DOHH2 (cell line): ENCODE measurements around the gene CDH6.

Experiments
- EZH2phosphoT487 ChIP-seq: fragments of 200-600 bp; sonication (generic); IDR thresholded peaks from 2 replicates; pipeline ENCODE4 v1.6.1; 2017; ENCODE audit warnings: borderline replicate concordance, mild to moderate bottlenecking, antibody characterized with exemption, low read length, moderate library complexity, mixed read lengths
- TF ChIP-seq, protein P1 (sequence below): fragments of 200-600 bp; sonication (generic); IDR thresholded peaks from one replicate; pipeline ENCODE4 v1.5.1; 2014; ENCODE audit warnings: antibody characterized with exemption, mild to moderate bottlenecking, low read depth, low read length; ENCODE audit not compliant: poor library complexity, severe bottlenecking

DNA sequence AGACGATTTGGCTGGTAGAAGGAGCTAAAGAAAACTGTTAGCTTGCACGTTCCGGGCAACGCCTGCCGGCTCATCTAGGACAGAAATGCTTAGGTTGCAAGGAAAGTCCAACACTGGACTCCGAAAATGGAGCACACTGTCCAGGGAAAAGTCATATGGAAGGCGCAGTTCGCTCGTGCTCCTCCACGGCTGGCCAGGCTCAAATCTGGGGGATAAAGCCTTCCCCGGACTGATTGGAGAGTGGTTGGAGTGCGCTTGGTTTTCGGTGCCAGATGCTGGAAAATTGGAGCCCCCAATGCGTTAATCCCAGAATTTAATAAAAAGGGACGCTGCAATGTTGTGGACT is 955 bp downstream of the CDH6 start:
- TF ChIP-seq, protein P1, sequence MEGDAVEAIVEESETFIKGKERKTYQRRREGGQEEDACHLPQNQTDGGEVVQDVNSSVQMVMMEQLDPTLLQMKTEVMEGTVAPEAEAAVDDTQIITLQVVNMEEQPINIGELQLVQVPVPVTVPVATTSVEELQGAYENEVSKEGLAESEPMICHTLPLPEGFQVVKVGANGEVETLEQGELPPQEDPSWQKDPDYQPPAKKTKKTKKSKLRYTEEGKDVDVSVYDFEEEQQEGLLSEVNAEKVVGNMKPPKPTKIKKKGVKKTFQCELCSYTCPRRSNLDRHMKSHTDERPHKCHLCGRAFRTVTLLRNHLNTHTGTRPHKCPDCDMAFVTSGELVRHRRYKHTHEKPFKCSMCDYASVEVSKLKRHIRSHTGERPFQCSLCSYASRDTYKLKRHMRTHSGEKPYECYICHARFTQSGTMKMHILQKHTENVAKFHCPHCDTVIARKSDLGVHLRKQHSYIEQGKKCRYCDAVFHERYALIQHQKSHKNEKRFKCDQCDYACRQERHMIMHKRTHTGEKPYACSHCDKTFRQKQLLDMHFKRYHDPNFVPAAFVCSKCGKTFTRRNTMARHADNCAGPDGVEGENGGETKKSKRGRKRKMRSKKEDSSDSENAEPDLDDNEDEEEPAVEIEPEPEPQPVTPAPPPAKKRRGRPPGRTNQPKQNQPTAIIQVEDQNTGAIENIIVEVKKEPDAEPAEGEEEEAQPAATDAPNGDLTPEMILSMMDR = no peak
- no peak for TF ChIP-seq EZH2phosphoT487
